Measurements from ENCODE around the gene PLET1.

- TF ChIP-seq NR2F2 (IDR thresholded peaks at IDR 0.05) (no peak), GABPA (IDR thresholded peaks at IDR 0.05 in 1 of 2, conservative IDR thresholded peaks at IDR 0.05 in 1 of 2) (no peak), YY1 (IDR thresholded peaks at IDR 0.05) (no peak), EGR1 (IDR thresholded peaks at IDR 0.05; ENCODE audit: low read depth in 2 of 2) (no peak), TAF1 (conservative IDR thresholded peaks at IDR 0.05) (no peak), RAD21 (IDR thresholded peaks at IDR 0.05) (no peak)
- TF ChIP-seq, protein P1, sequence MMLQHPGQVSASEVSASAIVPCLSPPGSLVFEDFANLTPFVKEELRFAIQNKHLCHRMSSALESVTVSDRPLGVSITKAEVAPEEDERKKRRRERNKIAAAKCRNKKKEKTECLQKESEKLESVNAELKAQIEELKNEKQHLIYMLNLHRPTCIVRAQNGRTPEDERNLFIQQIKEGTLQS (IDR thresholded peaks at IDR 0.05): no peak
- TF ChIP-seq, protein P2, sequence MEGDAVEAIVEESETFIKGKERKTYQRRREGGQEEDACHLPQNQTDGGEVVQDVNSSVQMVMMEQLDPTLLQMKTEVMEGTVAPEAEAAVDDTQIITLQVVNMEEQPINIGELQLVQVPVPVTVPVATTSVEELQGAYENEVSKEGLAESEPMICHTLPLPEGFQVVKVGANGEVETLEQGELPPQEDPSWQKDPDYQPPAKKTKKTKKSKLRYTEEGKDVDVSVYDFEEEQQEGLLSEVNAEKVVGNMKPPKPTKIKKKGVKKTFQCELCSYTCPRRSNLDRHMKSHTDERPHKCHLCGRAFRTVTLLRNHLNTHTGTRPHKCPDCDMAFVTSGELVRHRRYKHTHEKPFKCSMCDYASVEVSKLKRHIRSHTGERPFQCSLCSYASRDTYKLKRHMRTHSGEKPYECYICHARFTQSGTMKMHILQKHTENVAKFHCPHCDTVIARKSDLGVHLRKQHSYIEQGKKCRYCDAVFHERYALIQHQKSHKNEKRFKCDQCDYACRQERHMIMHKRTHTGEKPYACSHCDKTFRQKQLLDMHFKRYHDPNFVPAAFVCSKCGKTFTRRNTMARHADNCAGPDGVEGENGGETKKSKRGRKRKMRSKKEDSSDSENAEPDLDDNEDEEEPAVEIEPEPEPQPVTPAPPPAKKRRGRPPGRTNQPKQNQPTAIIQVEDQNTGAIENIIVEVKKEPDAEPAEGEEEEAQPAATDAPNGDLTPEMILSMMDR (IDR thresholded peaks at IDR 0.05; ENCODE audit: low read depth, low read length, missing input control): no peak
These were observed 28.7 kb downstream of the PLET1 start for GRCh38 chr11:112231952-112232351.
